GM18907 (cell line): ENCODE data around the gene ITPR3.

Experiments
- ATAC-seq: cut with Tn5 transposase; IDR thresholded peaks from one replicate; pipeline ENCODE4 v1.9.1; 2021; ENCODE audit warnings: mild to moderate bottlenecking, moderate library complexity; ENCODE audit not compliant: unreplicated experiment

Gene ITPR3

GRCh38 chr6:33664506-33665057, 43.5 kb downstream of the ITPR3 start:
- ATAC-seq = no peak

GRCh38 chr6:33665957-33666356, 44.8 kb downstream of the ITPR3 start:
- ATAC-seq = no peak

DNA sequence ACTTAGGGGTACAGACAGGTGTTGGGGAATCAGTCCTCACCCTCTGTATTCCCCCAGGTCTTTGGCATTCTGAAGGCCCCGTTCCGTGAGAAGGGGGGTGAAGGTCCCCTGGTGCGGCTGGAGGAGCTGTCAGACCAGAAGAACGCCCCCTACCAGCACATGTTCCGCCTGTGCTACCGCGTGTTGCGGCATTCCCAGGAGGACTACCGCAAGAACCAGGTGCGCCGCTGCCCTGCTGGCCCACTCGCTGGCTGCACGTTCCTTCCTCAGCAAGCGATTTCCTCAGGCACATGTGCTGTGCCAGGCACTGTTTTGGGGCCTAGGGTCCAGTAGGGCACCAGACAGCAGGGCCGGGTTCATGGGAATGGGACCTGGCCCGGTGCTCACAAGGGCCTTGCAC, 46.0 kb downstream of the ITPR3 start:
- no peak for ATAC-seq

- no peak for ATAC-seq
Observed at GRCh38 chr6:33667776-33668175, 46.7 kb downstream of the ITPR3 start.

DNA sequence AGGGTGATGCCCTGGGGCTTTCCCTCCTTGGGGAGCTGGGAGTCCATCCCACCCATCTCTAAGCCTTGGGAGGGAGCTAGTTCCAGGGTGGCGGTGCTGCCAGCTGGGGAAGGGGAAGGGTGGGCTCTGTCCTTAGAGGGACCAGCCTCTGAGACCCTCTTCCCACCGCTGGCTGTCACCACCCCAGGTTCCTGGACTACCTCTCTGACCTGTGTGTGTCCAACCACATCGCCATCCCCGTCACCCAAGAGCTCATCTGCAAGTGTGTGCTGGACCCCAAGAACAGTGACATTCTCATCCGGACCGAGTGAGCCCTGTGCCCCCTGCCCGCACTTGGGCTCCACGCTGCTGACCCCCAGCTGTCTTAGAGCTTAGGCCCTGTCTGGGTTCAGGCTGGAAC, 47.2 kb downstream of the ITPR3 start:
- ATAC-seq = no peak

GRCh38 chr6:33668914-33669313, 47.8 kb downstream of the ITPR3 start:
- ATAC-seq = no peak

DNA sequence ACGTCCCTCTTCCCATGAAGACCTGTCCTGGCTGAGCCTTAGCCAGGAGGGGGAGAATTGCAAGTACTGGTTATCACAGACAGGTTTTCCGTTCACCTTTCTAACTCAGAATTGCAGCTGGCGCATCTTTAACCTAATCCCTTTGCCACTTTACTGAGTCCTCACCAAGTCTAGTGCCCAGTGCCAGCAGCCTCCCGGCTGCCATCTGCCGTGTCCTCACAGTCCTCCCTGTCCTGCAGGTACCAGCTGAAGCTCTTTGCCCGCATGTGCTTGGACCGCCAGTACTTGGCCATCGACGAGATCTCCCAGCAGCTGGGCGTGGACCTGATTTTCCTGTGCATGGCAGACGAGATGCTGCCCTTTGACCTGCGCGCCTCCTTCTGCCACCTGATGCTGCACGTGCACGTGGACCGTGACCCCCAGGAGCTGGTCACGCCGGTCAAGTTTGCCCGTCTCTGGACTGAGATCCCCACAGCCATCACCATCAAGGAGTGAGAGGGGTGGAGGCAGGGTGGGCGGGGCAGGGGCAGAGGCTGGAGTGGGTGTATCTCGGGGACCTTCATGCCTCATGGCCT, 49.1 kb downstream of the ITPR3 start:
- ATAC-seq = no peak

DNA sequence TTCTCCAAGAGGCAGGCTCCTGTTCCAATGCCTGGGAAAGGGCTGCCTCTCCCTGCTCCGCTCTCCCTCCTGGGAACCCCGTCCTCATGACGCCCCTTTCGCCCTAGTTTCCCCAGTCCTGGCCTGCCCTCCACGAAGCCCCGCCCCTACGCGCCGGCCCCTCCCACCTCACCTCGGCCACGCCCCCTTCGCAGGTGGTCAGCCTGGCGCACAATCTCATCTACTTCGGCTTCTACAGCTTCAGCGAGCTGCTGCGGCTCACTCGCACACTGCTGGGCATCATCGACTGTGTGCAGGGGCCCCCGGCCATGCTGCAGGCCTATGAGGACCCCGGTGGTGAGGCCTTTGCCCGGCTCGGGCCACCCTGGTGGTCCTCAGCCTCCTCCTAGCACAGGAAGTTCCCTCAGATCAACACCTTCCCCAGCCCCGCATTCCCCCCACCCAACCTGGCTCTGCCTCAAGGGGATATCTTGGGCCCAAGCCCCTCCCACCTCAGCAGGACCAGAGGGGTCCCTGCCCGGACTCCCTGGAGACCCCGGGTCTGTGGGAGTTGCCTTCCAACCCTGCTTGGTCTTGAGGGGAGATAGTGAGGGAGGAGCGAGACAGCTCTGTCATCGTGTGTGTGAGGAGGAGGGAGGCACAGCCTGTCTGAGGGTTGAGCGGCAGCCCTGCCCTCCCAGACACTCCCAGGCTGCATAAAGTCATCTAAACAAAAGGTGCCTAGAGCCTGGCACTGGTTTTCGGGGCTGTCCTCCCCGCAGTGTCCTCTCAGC, 50.0 kb downstream of the ITPR3 start:
- no peak for ATAC-seq

GRCh38 chr6:33671744-33672072, 50.6 kb downstream of the ITPR3 start:
- no peak for ATAC-seq

GRCh38 chr6:33672808-33673207, 51.7 kb downstream of the ITPR3 start:
- no peak for ATAC-seq

GRCh38 chr6:33673851-33674250, 52.7 kb downstream of the ITPR3 start:
- no peak for ATAC-seq

DNA sequence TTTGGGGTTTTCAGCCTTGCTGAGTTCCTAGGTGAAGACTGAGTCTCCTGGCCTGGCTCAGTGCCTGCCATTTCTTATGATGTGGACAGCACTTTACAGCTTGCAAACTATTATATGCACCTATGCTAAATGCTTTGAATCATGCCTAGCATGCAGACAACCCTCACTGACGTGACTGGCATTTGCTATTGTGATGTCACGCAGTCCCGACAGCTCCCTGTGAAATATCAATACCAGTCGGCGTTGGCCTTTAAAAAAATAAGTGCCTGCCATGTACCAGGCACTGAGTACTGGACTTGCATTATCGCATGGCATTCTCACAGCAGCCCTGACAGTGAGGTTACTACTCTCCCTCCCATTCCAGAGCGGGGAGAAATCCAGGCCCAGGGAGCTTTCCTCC, 54.8 kb downstream of the ITPR3 start:
- no peak for ATAC-seq

DNA sequence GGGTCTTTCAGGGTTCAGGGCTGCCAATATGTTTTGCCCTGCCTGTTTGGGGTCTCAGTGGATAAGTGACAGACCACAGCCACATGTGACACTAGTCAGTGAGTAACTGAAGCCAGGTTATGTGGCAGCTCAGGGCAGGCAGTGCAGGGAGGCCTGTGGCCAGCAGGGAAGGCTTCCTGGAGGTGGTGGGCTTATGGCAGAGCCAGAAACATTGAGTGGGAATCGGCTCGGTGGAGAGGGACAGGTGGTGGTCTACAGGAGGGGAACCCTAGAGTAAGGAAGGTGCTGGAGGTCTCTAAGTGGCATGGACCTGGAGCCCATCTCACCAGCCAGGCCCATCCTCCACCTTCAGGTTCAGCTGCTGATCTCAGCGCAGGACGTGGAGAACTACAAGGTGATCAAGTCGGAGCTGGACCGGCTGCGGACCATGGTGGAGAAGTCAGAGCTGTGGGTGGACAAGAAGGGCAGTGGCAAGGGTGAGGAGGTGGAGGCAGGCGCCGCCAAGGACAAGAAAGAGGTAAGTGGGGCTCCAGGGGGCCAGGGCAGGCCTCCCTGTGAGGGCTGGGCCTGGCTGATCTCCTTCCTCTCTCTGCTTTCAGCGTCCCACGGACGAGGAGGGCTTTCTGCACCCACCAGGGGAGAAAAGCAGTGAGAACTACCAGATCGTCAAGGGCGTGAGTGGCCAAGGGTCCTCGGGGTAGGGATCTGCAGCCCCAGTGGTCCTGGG, 55.5 kb downstream of the ITPR3 start:
- no peak for ATAC-seq

DNA sequence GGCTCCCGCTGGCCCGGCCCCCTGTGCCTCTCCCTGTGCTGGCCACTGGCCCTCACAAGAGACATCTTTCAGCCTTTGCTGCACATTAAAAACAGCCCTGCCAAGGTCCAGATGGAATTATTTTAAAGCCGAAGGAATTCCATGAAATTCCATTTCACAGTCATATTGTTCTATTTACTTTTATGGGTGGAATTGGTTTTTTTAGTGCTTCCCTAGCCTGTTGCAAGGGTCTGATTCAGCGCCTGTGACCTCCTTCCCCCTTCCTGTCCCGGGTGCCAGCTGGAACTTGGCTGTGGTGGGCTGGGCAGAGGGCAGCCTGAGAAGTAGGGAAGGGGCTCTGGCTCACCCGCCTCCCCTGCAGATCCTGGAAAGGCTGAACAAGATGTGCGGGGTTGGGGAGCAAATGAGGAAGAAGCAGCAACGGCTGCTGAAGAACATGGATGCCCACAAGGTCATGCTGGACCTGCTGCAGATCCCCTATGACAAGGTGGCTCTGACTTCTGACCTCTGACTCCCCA, 56.1 kb downstream of the ITPR3 start:
- ATAC-seq = no peak

- ATAC-seq = no peak
Observed at GRCh38 chr6:33677689-33678088, 56.6 kb downstream of the ITPR3 start.

GRCh38 chr6:33678233-33678931, 57.3 kb downstream of the ITPR3 start:
- no peak for ATAC-seq

DNA sequence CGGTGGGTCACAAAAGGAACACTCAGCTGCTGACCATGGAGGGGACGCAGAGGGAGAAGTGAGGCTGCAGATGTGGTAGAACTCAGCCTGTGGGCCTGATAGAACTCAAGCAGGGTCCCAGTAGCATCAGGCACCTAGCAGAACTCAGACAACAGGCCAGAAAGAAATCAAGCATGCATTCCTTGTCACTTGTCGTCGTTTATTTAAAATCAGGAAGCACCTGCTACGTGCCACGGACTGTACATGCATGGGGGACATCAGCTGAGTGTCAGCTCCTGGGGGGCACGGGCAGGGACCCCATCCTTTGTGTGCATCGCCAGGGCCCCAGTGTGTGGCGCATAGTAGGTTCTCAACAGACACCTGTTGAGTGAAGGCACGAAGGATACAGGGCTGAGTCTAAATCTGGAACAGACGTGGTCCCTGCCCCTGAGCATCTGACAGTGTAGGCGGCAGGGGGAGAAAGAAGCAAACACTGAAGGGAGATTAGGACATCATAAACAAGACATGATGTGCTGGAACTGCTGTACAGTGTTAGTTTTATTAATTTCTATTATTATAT, 57.9 kb downstream of the ITPR3 start:
- ATAC-seq = no peak

DNA sequence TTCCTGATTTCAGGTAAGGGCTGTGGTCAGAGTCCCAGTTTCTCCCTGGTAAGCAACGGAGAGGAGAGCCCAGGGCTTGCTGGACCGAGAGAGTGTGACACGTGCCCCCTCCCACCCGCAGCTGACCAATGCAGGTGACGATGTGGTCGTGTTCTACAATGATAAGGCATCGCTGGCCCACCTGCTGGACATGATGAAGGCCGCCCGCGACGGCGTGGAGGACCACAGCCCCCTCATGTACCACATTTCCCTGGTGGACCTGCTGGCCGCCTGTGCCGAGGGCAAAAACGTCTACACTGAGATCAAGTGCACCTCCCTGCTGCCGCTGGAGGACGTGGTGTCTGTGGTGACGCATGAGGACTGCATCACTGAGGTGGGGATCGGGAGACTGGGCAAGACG, 58.6 kb downstream of the ITPR3 start:
- ATAC-seq = no peak

GRCh38 chr6:33682341-33682740, 61.2 kb downstream of the ITPR3 start:
- no peak for ATAC-seq

DNA sequence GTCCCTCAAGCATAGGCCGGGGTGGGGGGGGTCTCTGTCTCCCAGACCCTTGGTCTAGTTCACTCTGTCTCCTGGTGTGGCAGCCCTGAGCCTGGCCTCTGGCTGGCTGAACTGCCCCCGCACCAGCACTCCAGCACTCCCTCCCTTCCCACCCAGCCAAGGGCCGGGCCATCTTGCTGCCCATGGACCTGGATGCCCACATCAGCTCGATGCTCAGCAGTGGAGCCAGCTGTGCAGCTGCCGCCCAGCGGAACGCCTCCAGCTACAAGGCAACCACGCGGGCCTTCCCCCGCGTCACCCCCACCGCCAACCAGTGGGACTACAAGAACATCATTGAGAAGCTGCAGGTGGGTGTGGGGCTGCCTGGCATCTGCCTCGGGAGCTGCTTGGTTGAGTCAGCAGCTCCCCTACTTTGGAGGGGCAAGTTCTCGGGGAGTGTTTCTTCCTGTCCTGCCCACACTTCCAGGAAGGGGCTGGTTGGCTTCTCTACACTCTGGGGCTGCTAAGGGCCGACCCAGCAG, 62.0 kb downstream of the ITPR3 start:
- no peak for ATAC-seq
